SU-DHL-6 (cell line): ENCODE measurements around the gene CLCF1.

ENCODE experiments used
- H2AFZ ChIP-seq: fragments of 200-600 bp; sonication (generic); 2 replicates; pipeline ENCODE4 v1.6.1; 2014; ENCODE audit warnings: low read depth, mild to moderate bottlenecking, moderate library complexity, mixed read lengths, antibody characterized with exemption, low read length; ENCODE audit not compliant: severe bottlenecking
- H3F3A ChIP-seq: fragments of 200-600 bp; shearing (Covaris generic); 2 replicates; pipeline ENCODE4 v1.6.0; 2016; ENCODE audit warnings: antibody characterized with exemption, mild to moderate bottlenecking; ENCODE audit not compliant: insufficient read depth
- H3K27ac ChIP-seq: fragments of 200-600 bp; sonication (generic); 2 replicates; pipeline ENCODE4 v1.5.1; 2016; ENCODE audit warnings: low read depth, mild to moderate bottlenecking, low read length, moderate library complexity, mixed read lengths
- H3K27me3 ChIP-seq: fragments of 200-600 bp; sonication (generic), shearing (Covaris generic); 2 replicates; pipeline ENCODE4 v1.6.0; 2014; ENCODE audit warnings: mild to moderate bottlenecking, low read length
- H3K36me3 ChIP-seq: fragments of 200-600 bp; sonication (generic); 2 replicates; pipeline ENCODE4 v1.6.1; 2014; ENCODE audit warnings: mild to moderate bottlenecking, low read length, mixed read lengths
- H3K4me2 ChIP-seq: fragments of 300-600, 200-600 bp; shearing (Covaris generic), sonication (generic); 2 replicates; pipeline ENCODE4 v1.6.0; 2014; ENCODE audit warnings: low read length, low read depth, mild to moderate bottlenecking; ENCODE audit not compliant: poor library complexity, severe bottlenecking
- H3K4me3 ChIP-seq: fragments of 200-600 bp; sonication (generic); 2 replicates; pipeline ENCODE4 v1.5.1; 2014; ENCODE audit warnings: antibody characterized with exemption, low read length, mild to moderate bottlenecking, mixed read lengths; ENCODE audit not compliant: insufficient read depth, poor library complexity, severe bottlenecking
- H3K79me2 ChIP-seq: fragments of 200-600 bp; sonication (generic); 2 replicates; pipeline ENCODE4 v1.6.1; 2014; ENCODE audit warnings: mild to moderate bottlenecking, low read length, moderate library complexity; ENCODE audit not compliant: insufficient read depth
- H3K9ac ChIP-seq: fragments of 200-600 bp; sonication (generic); 2 replicates; pipeline ENCODE4 v1.7.0; 2014; ENCODE audit warnings: mild to moderate bottlenecking, low read length
- H3K9me2 ChIP-seq: fragments of 200-600 bp; sonication (generic); replicated peaks from 2 replicates; pipeline ENCODE4 v1.6.1; 2014; ENCODE audit warnings: low read length; ENCODE audit not compliant: insufficient read depth
- H3K9me3 ChIP-seq: fragments of 200-600 bp; sonication (generic); 2 replicates; pipeline ENCODE4 v1.6.1; 2014; ENCODE audit warnings: low read length, mixed read lengths; ENCODE audit not compliant: insufficient read depth
- H4K20me1 ChIP-seq: fragments of 200-600 bp; sonication (generic); 2 replicates; pipeline ENCODE4 v1.6.1; 2014; ENCODE audit warnings: low read depth, mild to moderate bottlenecking, antibody characterized with exemption, low read length, moderate library complexity, mixed read lengths
- EZH2phosphoT487 ChIP-seq: fragments of 200-600 bp; sonication (generic), shearing (Covaris generic); conservative IDR thresholded peaks from 2 replicates; pipeline ENCODE4 v1.6.1; 2018; ENCODE audit warnings: mild to moderate bottlenecking, antibody characterized with exemption, low read length, moderate library complexity, mixed read lengths
- TF ChIP-seq, protein P1 (sequence below): fragments of 200-600 bp; sonication (generic); IDR thresholded peaks from one replicate; pipeline ENCODE4 v1.5.1; 2017; ENCODE audit warnings: antibody characterized with exemption, mild to moderate bottlenecking, low read length, moderate library complexity; ENCODE audit not compliant: insufficient read depth, poor library complexity, severe bottlenecking

Gene CLCF1

DNA sequence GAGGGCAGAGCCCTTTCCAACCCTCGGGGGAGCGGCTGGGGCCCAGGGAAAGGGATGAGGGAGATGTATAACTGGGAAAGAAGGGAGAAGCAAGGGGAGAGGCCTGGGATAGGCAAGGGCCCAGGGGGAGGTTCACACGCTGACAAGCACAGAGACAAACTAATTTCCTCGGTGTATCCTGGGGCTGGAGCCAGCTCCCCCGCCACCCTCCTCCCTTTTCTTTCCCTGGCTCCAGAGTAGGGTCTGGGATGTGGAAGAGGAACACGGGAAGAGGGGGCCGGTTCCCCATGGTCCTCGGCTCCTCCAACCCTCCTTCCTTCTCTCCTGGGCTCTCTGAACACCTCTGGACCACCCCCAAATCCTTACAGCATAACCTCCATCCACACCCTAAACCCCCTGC is 6.9 kb downstream of the CLCF1 start:
- Histone ChIP-seq H2AFZ (no peak overlapping the region), H3K79me2 (no peaks in the 10 kb centered on the region), H3K27me3 (no peaks in the 10 kb centered on the region), H3K27ac (no peak overlapping the region), H3F3A (no peaks in the 10 kb centered on the region), H4K20me1 (no peaks in the 10 kb centered on the region), H3K9me2 (no peaks in the 10 kb centered on the region), H3K36me3 (no peaks in the 10 kb centered on the region), H3K4me2 (no peak overlapping the region), H3K9me3 (no peaks in the 10 kb centered on the region), H3K9ac (no peak overlapping the region), H3K4me3 (no peak overlapping the region)
- no peak for TF ChIP-seq EZH2phosphoT487
- TF ChIP-seq, protein P1, sequence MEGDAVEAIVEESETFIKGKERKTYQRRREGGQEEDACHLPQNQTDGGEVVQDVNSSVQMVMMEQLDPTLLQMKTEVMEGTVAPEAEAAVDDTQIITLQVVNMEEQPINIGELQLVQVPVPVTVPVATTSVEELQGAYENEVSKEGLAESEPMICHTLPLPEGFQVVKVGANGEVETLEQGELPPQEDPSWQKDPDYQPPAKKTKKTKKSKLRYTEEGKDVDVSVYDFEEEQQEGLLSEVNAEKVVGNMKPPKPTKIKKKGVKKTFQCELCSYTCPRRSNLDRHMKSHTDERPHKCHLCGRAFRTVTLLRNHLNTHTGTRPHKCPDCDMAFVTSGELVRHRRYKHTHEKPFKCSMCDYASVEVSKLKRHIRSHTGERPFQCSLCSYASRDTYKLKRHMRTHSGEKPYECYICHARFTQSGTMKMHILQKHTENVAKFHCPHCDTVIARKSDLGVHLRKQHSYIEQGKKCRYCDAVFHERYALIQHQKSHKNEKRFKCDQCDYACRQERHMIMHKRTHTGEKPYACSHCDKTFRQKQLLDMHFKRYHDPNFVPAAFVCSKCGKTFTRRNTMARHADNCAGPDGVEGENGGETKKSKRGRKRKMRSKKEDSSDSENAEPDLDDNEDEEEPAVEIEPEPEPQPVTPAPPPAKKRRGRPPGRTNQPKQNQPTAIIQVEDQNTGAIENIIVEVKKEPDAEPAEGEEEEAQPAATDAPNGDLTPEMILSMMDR: no peak

DNA sequence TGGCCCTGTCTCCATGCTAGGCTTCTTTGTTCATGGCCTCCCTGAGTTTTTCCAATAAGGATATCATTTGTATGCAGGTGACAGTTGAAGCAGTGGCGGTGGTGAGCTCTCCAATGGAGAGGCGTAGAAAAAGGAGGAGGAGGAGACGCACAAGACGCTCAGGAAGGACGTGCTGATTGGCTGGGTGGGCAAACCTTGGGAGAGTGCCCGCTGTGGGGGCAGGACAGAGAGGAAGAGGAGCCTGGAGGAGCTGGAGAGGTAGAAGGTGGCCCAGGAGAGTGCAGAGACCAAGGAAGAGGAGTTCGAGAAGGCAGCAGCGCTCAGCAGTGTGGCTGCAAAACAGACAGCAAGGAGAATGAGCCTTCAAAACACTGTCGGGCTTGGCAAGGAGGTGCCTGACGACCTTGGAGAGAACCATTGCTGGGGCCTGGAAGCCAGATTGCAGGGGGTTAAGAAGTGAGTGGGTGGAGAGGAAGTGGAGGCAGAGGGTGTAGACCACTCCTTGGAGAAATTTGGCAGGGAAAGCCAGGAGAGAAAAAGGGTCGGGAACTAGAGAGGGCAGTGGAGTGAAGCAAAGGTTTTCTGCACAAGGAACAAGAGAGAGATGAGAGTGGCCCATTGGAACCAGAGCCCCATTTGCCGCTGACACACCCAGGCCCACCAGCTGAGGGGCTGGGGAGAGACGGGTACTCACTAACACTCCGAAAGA is 7.5 kb downstream of the CLCF1 start:
- Histone ChIP-seq H3K9ac (no peak overlapping the region), H3K4me2 (no peak overlapping the region), H3K9me3 (no peaks in the 10 kb centered on the region), H3K79me2 (no peaks in the 10 kb centered on the region), H3K9me2 (no peaks in the 10 kb centered on the region), H3K27me3 (no peaks in the 10 kb centered on the region), H4K20me1 (no peaks in the 10 kb centered on the region), H3K36me3 (no peaks in the 10 kb centered on the region), H3K27ac (no peak overlapping the region), H3K4me3 (no peak overlapping the region), H3F3A (no peaks in the 10 kb centered on the region), H2AFZ (no peak overlapping the region)
- TF ChIP-seq EZH2phosphoT487: no peak
- TF ChIP-seq, protein P1: no peak

GRCh38 chr11:67364783-67365722 is 8.3 kb downstream of the CLCF1 start:
- Histone ChIP-seq H3K27ac (no peak overlapping the region), H2AFZ (no peak overlapping the region), H4K20me1 (no peaks in the 10 kb centered on the region), H3K9me3 (no peaks in the 10 kb centered on the region), H3K36me3 (no peaks in the 10 kb centered on the region), H3K27me3 (no peaks in the 10 kb centered on the region), H3K79me2 (no peaks in the 10 kb centered on the region), H3K9ac (no peak overlapping the region), H3F3A (no peaks in the 10 kb centered on the region), H3K9me2 (no peaks in the 10 kb centered on the region), H3K4me2 (no peak overlapping the region), H3K4me3 (no peak overlapping the region)
- TF ChIP-seq, protein P1: no peak
- no peak for TF ChIP-seq EZH2phosphoT487
